SKM-1 treated with dmso at 0.1 percent for 144 hours (cell line): Measurements from ENCODE around the gene FBXL22.

ENCODE experiments used
- DNase-seq: peaks from one replicate; lab custom pipeline; 2025; ENCODE audit not compliant: unreplicated experiment; lab: John Stamatoyannopoulos, UW

The FBXL22 gene, protein sequence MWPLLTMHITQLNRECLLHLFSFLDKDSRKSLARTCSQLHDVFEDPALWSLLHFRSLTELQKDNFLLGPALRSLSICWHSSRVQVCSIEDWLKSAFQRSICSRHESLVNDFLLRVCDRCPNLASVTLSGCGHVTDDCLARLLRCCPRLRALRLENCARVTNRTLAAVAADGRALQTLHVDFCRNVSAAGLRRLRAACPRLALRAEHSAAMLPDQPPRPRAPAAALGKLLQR

DNA sequence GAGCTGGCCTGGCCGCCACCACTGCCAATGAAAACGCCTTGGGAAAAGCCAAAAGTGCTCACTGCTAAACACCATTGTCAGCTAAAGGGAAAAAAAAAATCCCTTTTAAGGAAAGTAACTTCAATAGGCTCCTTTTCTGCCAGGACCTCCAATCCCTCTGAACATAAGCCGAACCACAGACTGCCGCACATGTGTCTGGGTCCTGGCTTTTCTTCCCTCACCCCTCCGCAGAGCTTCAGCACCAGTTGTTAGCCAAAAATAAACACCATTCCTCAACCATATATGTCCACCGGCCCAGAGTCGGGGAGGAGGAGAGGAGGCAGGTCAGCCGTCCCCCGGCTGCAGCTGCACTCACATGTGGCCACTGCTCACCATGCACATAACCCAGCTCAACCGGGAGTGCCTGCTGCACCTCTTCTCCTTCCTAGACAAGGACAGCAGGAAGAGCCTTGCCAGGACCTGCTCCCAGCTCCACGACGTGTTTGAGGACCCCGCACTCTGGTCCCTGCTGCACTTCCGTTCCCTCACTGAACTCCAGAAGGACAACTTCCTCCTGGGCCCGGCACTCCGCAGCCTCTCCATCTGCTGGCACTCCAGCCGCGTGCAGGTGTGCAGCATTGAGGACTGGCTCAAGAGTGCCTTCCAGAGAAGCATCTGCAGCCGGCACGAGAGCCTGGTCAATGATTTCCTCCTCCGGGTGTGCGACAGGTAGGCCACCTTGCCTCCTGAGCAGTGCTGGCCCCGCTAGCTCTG lies at the start of gene FBXL22:
FBXL22 (plus strand) TSS at position 350 of the 753 bp plus-strand sequence; CDS start at position 356, 6 bp downstream.
- no peak for DNase-seq

DNA sequence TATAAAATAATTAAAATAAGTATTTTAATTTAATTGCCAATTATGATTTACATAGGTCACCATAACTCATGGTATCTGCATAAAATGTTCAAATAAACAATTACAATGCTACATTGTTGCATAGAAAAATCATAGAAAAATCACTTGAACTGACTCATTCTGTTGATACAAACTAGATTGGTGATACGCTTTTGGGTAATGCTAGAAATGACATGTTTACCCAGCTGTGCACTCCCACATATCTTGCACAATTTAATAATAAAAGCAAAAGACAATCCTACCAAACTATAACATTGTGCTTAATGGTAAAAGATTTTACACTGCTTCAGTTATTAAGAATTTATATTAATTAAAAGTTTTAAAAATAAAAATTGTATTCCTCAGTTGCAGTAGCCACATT lies 45.8 kb upstream of the FBXL22 start:
- DNase-seq: no peak

DNA sequence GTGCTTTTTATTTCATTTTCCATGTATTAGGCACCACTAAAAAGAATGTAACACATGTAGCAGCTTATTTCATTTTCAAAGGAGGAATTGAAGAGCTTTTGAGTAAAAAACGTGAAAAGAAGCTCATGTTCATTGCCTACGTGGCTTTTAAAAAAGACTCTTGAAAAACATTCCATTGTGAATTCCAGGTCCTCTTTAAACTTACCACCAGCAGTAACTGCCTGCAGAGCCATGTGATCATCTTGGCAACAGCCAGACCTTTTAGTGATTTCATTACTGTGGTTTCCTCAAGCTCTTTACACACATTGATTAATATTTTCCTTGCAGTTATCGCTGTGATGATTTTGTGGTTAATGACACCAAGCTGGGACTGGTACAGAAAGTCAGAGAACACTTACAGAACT lies 43.8 kb upstream of the FBXL22 start:
- no peak for DNase-seq

DNA sequence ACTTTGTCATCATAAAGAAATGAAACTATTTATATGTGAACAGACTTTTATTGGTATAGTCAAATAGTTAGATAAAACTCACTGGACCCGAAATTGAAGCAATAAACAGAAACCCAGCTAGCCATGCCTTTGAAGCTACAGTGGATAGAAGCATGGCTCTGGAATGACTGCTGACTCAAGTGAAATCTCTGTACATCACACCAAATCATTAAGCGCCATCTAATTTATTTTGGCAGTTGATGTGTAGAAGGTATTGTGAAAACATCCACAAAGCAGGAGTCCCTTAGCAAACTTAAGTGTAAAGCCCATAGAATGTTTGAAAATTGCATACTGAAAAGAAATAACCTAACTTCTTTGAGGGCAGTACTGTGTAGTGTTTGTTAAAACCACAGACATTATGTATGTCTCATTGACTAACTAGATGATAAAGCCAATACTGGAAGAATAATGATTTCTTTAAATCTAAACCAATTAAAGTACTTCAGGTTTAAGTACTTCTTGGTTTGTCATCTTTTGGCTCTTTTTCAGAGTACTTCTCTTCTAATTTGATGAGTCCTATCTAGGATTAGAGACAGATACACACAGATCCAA lies 42.8 kb upstream of the FBXL22 start:
- DNase-seq: no peak

DNA sequence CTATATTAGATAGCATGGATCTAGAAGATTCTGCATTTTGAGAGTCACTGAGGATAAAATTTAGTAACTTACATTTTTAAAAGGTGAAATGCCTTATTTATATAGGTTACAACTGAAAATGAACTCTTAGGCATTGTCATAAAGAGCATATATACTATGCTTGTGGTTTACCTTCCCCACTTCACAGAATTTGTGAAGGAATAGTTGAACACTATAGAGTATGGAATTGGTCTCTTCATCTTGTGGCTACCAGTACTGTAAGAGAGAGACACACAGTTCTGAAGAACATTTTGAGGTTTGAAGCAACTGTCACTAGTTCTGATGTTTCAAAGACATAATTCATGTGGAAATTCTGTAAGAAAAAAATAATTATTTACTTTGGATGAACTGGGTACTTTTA lies 41.7 kb upstream of the FBXL22 start:
- no peak for DNase-seq

DNA sequence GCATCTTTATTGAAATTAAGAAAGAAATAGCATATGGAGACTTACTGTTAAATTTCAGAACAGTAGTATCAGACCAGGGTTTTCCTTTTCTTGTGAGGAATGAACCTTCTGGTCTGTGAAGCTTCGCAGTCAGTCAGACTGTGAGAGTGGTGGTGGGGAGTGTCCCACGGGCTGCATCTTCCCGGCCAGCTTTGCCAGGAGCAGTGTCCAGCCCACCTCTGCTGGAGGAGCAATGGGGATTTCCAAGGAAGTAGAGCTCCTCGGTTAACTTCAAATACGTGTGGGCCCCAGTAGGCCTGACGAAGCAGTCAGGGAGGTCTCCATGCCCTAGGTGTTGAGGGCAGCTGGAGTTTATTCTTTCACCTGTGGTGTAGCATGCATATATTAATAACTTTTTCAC lies 40.9 kb upstream of the FBXL22 start:
- DNase-seq: no peak

DNA sequence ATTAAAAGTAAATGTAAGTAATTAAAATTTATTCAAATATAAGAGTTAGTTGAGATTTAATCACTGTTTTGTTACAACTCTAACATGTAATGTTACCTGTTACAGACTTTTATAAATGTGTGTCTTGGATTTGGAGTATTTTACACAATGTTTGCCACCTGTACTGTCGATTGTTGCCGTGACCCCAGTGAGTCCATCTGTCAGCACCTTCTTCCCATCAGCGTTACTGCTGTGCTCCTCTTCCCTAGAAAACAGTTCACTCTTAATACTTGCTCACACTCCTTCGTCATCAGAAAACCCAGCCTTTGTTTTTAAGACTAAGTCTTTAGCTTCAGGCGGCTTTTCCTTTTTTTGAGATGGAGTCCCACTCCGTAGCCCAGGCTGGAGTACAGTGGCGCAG lies 40.5 kb upstream of the FBXL22 start:
- no peak for DNase-seq

DNA sequence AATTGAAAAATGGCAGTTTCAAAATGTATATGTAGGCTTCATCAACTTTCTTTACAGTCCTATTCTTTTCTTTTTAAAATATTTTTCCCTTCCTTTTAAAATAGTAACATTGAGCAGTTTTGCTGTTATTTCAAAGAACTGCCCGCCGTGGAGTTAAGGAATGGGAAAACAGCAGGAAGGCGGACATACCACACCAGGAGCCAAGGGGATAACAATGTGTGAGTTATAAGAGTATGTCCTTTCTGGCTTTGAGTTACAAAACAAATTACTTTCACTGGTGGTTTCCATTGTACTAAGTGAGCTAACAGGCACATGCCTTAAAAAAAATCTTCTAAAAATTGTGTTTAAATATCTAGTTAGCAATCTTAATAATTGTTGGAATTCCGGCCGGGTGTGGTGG lies 37.4 kb upstream of the FBXL22 start:
- no peak for DNase-seq

DNA sequence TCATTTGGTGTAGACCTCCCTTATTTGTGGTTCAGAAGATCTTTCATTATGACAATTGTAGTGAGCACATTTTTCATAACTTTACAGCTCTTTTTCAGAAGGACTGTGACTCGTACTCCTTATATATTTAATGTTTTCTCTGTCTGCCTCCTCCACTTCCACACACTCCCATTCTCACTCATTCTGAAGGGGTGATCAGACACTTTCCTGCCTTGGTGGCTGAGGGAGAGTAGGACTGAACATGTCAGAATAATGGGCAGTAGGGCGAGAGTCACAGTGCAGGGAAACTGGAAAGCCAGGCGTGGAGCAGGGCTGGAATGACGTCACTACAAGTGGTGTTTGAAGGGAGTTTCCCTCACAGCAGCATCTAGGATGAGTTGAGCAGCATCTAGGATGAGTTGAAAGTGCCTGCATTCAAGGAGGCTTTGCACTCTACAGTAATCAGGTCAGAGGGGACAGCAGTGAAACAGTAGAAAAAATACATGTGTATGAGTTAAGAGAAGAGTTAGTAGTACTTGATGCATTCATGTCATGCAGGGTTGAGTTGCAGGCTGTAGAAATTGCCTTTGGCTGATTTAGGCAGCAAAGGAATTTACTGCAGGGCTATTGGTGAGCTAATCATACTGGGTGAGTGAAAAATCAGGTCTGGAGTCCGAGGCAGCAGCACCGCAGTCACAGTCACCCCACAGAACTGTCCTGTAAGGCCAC lies 36.3 kb upstream of the FBXL22 start:
- DNase-seq: no peak

DNA sequence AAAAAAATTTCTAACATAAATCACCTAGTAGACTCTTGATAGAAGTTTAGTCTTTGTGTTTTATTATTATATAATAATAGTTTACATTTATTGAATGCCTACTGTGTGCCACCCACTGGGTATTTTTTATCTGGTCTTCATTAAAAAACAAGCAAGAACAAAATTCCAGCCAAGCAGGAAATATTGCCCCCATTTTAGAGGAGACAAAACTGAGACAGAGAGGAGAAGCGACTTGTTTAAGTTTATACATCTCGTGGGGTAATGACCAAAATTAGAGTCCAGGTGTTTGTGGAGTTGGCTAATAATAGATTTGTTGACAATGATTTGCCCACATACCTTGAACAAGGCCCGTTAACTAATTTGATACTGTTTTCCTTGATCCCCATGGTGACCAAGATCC lies 33.1 kb upstream of the FBXL22 start:
- no peak for DNase-seq

DNA sequence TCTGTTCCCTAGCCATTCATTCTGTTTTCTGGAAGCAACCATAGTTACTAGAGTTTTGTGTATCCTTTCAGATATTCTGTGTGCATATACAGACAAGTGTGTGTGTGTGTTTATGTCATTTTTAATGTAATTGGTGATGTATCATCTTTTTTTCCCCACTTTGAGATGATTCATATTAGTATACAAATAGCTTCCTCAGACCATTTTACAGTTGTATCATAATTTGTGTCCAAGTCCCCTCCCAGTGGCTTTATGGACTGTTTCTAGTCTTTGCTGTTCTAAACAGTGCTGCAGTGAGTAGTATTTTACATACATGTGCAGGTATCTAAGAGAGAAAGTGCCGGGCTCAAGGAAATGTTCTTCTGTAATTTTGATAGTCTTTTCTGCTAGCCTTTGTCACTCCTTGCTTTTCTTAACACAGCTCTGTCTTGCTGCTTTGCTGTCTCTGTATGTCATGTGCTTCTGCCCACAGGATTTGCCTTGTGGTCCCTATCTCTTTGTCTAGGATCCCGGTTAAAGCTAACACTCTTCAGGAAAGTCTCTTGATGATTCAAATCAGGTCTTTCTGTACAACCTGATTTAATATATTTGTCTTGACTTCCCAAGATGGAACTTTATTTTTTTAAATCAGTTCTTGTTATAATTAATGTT lies 31.5 kb upstream of the FBXL22 start:
- DNase-seq: no peak

DNA sequence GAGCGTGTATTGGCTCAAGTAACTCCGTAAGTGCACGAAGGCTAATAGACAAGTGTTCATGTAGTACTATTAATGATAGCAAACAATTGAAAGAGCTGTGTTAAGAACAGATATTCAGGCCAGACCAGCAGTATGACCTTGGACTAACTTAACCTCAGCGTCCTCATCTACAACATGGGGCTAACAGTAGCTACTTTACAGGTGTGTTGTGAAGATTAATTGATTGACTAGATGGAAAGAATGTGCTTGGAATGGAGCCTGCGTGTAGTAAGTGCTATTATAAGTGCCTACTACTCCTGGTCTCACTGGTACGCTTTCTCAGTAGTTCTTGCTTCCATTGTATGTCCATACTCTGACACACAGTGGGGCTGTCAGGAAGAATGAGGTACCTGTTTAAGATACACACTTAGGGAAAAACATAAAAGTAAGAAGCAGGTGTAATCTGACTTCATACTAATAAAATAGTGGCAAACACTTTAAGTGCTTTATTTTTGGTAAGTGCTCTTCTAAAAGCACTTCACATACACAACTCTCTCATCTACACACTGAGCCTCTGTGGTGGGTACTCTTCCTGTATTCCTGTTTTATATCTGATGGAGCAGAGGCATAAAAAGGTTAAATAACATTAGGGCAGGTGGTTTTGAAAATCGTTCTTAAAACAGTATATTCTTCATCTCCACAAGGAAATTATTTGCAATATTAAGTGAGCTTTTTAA lies 24.3 kb upstream of the FBXL22 start:
- no peak for DNase-seq

DNA sequence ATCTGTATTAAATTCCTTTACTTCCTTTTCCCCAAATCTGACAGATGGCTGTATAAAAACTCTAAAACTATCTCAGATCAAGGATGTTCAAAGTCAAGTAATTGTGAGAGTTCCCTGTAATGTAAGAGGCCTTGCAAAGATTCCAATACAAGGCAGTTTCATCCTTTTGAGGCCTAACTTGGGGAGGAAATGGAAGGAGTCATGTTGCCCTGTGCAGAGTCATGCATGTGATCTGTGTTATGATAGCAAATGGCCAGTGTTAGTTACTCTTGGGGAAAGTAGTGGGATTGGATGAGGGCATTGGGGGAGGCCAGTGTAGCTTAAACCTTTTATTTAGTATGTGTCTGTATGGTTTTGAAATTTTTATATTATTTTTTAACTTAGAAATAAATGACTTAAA lies 23.7 kb upstream of the FBXL22 start:
- DNase-seq: no peak

DNA sequence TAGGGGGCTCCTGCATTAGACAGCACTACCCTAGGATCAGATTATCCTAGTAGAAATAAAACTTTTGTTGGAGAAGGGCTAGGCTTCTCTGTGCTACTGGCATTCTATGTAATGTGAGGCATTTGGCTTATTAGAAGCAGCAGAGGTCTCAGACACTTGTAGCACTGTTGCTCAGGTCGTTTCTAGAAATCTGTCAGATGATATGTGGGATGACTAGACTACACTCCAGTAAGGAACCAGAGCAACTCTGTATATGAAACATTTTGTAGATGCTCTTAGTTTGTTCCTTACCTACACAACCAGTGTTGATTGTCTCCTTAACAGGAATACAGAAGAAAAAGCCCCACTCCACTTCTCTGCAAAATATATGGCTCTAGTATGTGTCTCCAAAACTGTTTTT lies 21.9 kb upstream of the FBXL22 start:
- no peak for DNase-seq

DNA sequence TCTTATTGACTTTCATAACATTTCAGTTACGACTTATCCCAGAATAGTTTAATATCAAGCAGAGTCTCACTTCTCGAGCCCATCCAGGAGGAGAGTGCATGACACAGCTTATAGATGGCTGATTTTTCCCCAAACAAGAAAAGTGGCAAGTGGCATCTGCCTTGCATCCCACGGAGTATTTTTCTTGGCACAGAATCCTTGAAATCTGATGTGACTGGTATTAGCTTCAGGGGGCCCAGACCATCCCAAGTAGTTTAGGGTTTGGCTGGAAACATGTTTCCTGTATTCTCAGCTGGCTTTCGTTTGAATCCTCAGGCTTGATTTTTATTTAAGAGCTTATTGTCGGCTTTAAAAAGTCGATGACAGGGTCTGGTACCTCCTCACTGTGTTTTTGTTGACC lies 20.7 kb upstream of the FBXL22 start:
- DNase-seq: no peak

DNA sequence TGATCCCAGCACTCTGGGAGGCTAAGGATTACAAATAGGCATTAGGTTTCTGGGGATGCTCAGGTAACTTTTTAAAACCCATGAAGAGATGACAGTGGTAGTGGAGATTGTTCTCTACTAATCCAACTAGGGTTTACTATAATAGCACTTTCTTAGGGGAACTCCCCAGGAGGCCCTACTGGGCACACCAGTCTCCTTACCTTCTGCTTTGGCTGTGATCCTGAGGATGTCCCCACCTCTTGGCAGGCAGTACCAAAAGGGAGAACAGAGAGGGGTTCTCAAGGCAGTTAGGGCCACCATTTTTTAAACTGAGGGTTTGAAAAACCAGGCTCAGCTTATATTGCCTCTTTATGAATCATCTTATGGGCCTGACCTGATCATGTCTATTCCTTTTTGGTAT lies 15.0 kb upstream of the FBXL22 start:
- DNase-seq: no peak

DNA sequence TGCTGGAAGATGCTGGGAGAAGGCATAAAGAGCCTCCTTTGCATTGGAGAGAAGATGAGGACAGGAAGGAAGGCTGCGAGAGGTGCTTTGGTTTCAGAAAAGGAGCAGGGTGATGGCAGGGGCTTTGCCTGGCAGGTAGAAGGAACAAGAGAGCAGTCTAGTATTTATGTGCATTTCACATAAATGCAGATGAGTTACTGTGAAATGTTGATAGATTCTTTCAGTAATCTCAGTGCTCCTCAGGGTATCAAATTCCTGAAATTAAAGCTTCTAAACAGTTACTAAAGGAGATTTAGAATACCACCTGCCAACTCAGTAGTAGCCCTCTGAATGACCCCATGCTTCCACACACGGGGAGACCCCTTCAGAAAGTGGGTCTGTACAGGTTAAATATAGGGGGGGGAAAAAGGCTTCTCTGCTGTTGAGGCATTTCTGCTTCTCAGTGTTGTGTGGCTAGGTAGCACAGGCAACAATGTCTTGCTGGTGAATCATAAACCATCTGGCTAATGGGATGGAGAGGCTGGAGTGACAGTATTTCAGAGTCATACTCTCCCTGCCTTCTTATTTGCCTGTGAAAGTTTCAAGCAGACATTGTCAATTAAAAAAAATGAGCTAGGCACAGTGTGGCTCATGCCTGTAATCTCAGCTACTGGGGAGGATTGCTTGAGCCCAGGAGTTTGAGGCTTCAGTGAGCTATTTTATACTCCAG lies 14.3 kb upstream of the FBXL22 start:
- DNase-seq: no peak

DNA sequence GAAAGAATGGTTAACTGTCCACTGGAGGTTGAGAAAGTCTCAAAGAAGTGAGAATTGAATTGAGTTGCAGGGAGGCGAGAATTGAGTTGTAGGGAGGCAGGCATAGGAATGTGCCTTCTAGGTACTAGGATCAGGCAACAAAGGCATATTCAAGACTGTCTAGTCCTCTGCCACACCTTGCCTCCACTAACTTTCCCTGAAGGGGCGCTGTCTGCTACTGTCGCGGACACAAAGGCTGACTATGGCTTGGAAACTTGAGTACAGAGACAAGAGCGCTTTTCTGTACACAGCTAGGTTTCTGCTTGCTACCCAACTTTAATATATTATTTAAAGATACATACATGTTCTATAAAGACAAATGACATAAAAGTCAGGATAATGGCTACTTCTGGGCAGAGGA lies 10.4 kb upstream of the FBXL22 start:
- no peak for DNase-seq

DNA sequence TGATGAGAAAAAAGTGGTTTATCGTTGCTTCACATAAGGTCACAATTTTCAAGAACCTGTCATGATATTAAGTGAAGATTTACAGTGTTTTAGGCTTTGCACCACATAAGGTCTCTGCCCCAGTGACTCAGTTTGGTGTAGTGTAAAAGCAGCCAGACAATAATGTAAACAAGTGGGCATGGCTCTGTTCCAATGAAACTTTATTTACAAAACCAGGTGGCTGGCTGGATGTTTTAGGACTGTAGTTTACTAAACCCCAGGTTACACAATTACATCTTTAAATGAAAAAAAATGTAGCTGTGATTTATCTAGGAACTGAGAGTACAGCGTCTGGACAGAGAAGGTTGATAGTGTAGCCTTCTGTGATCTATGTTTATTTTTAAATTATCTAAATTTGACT lies 9.7 kb upstream of the FBXL22 start:
- no peak for DNase-seq

DNA sequence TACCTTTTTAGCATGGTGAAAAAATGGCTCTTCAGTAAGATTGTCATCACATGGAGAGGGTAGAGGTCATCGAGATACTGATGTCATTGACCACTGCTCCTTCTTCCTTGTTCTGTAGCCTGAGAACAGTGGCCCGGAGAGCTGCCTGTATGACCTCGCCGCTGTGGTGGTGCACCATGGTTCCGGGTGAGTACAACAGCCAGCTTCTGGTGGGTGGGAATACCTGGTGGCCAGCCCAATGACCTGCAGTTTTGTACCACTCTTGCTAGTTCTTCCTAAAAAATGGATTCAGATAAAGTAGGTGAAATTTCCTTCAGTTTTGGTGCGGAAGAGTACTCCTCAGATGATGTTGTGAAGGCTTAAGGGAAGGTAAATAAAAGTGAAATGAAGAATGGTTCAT lies 8.4 kb upstream of the FBXL22 start:
- DNase-seq: no peak
